HL-60 (cell line): ENCODE measurements around the gene ADSS1.
A peak's percentile ranks its signal among the peaks of the same experiment; 100 is the strongest.

Source experiments
- CTCF ChIP-seq: IDR thresholded peaks from one replicate; pipeline ENCODE4 v1.5.1; 2011; ENCODE audit warnings: low read length, control low read depth, inconsistent platforms; ENCODE audit not compliant: insufficient read depth
- GABPA ChIP-seq: IDR thresholded peaks from 2 replicates; pipeline ENCODE4 v1.6.1; 2012; ENCODE audit warnings: low read depth
- POLR2AphosphoS5 ChIP-seq: IDR thresholded peaks from 2 replicates; pipeline ENCODE4 v1.6.1; 2012; ENCODE audit warnings: low read depth
- REST ChIP-seq: IDR thresholded peaks from 2 replicates; pipeline ENCODE4 v1.6.1; 2012; ENCODE audit warnings: low read depth; ENCODE audit not compliant: insufficient replicate concordance

- TF ChIP-seq CTCF (no peak), GABPA (no peak), REST (no peak), POLR2AphosphoS5 (peak; percentile 2; the same call in 1 of the 2 replicates)
Measured at GRCh38 chr14:104771918-104772706, 48.1 kb downstream of the ADSS1 start.
